Sigmoid colon (tissue), 4 donors: Measurements from ENCODE around the gene NOC4L.

Source experiments
- POLR2A ChIP-seq, 2 donors: fragments of 450-650 bp; IDR thresholded peaks; one replicate each; pipeline ENCODE4 v1.6.1; 2016; ENCODE audit warnings: antibody characterized with exemption in 2 of 2, mild to moderate bottlenecking in 2 of 2, moderate library complexity in 2 of 2
- POLR2AphosphoS5 ChIP-seq, 4 donors: sonication (generic); formaldehyde crosslinking; IDR thresholded peaks; one replicate each; pipeline ENCODE4 v1.6.1; 2017; ENCODE audit warnings: antibody characterized with exemption in 4 of 4
- TF ChIP-seq, protein P1 (sequence below), 4 experiments: fragments of 450-650 bp in 3 of 4; fragments of 200-600 bp in 1 of 4; IDR thresholded peaks; one replicate each; pipeline ENCODE4 v1.5.1; 2016 to 2019; ENCODE audit warnings: antibody characterized with exemption in 4 of 4, mild to moderate bottlenecking in 3 of 4, moderate library complexity in 2 of 4

DNA sequence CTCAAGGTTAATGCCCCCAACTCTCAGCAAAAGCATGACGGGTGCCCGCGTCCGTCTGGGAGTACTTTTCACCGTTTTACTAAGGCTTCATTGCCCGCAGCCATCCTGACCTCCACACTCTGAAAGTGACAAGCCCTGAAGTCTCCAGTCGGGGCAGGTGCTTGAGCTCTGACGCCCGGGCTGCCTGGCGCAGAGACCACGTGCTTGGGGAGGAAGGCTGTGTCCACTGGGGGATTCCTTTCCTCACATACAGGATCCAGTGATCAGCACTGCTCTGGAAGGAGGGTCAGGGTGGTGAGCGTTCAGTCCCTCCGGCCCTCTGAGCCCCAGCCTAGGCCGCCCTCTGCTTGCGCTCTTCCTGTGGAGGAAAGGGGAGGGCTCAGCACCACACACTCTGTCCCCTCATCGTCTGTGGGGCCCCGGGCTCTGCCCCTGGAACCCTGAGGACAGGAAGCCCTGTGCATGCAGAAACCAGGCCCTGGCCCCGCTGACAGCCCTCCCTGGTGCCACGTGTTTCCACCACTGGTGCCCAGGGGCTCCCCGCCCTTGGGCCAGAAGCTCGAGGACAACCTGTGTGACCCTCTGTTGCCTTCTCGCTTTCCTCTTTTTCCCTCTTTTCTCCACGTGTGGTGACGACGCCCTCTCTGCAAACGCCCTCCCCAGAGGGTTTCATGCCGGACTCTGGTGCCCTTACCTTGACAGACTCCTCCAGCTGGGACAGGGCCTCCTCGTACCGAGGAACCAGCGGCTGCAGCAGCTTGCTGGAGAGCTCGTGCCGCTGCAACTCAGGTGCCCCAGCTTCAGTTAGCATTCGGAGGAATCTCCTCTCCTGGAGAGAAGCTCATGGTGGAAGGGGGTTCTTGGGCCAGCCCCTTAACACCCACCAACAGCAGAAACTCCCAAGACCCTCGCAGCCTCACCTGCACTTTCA lies 5.1 kb upstream of the NOC4L start:
- TF ChIP-seq, protein P1, sequence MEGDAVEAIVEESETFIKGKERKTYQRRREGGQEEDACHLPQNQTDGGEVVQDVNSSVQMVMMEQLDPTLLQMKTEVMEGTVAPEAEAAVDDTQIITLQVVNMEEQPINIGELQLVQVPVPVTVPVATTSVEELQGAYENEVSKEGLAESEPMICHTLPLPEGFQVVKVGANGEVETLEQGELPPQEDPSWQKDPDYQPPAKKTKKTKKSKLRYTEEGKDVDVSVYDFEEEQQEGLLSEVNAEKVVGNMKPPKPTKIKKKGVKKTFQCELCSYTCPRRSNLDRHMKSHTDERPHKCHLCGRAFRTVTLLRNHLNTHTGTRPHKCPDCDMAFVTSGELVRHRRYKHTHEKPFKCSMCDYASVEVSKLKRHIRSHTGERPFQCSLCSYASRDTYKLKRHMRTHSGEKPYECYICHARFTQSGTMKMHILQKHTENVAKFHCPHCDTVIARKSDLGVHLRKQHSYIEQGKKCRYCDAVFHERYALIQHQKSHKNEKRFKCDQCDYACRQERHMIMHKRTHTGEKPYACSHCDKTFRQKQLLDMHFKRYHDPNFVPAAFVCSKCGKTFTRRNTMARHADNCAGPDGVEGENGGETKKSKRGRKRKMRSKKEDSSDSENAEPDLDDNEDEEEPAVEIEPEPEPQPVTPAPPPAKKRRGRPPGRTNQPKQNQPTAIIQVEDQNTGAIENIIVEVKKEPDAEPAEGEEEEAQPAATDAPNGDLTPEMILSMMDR (IDR thresholded peaks at IDR 0.05), result no peak
- TF ChIP-seq POLR2AphosphoS5 (IDR thresholded peaks at IDR 0.05), result no peak
- TF ChIP-seq POLR2A (IDR thresholded peaks at IDR 0.05), result no peak
